Lower lobe of right lung (tissue), 2 donors: ENCODE results near the gene SAMD14. TPM values are rescaled to one million over a fixed set of nuclear protein-coding genes. Genes with fewer than 3 reads are reported as not detected.

Experiments used
- ATAC-seq, 2 donors: fragments of 200-7000 bp; cut with Tn5 transposase; one replicate each; pipeline ENCODE4 v1.9.1; 2020 to 2022; ENCODE audit warnings: mild to moderate bottlenecking in 2 of 2, moderate library complexity in 2 of 2
- DNase-seq: peaks from one replicate; pipeline ENCODE4 v3.0.0-alpha.2; 2020
- H3K27ac ChIP-seq: fragments of 200-600 bp; one replicate; pipeline ENCODE4 v1.8.0; 2022
- H3K27me3 ChIP-seq: fragments of 200-600 bp; one replicate; pipeline ENCODE4 v1.8.0; 2022; ENCODE audit warnings: low read depth
- H3K36me3 ChIP-seq: fragments of 200-600 bp; one replicate; pipeline ENCODE4 v1.8.0; 2022; ENCODE audit warnings: mild to moderate bottlenecking
- H3K4me1 ChIP-seq: fragments of 200-600 bp; one replicate; pipeline ENCODE4 v1.8.0; 2022
- H3K4me3 ChIP-seq: fragments of 200-600 bp; one replicate; pipeline ENCODE4 v1.8.0; 2022; ENCODE audit warnings: mild to moderate bottlenecking
- H3K9me3 ChIP-seq: fragments of 200-600 bp; one replicate; pipeline ENCODE4 v1.8.0; 2022
- intact Hi-C: fragments of 100-400 bp; cut with DNase I; formaldehyde crosslinking; loops from one replicate; pipeline ENCODE4 v1.11.0; 2022
- total RNA-seq: library from RNA; stranded (reverse); fragmentation: NEBNext Ultra II Directional; extraction: Animal tissue kit (Norgen Biotek cat#: 25700); gene quantifications from one replicate; pipeline ENCODE4 v1.2.1, GENCODE V29; 2021
- TF ChIP-seq, protein P1 (sequence below): fragments of 200-600 bp; IDR thresholded peaks from one replicate; pipeline ENCODE4 v1.8.0; 2022; ENCODE audit warnings: antibody characterized with exemption, mild to moderate bottlenecking
- donor health status: DM: no; HTN: yes; CAD: no; lungs with severe emphysema.

The SAMD14 gene
- total RNA-seq, 1 donor from 2014 or later = 9.2 TPM

DNA sequence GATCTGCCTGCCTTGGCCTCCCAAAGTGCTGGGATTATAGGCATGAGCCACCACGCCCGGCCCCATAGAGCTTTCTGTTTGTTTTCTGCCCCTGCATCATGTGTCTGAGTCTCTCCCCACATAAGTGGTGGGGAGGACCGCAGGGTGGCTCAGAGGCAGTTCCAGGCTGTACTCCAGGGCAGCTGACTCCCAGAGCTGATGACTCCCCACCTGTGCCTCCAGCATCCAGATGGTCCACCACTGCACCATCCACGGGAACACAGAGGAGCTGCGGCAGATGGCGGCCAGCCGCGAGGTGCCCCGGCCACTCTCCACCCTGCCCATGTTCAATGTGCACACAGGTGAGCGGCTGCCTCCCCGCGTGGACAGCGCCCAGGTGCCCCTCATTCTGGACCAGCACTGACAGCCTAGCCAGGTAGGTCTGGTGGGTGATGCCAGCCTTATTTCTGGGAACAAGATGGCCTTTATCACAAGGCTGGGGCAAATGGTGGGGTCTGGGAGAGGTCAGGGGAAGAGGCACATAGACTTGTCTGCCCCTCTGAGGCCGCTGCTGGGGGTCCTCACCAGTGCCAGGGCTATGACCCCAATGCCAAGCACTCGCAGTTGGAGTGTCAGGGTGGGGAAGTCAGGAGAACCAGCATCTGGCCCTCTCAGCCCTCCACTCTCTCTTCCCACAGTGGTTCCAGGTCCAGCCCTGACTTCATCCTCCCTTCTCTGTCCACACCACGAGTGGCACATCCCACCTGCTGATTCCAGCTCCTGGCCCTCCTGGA, 45.3 kb upstream of the SAMD14 start:
- Histone ChIP-seq H3K27ac (no peak overlapping the region), H3K27me3 (no peaks in the 10 kb centered on the region), H3K36me3 (no peaks in the 10 kb centered on the region), H3K9me3 (no peaks in the 10 kb centered on the region), H3K4me3 (no peak overlapping the region), H3K4me1 (peaks cover 25% of the 10 kb centered on the region)
- no peak for ATAC-seq
- no peak for DNase-seq
- intact Hi-C loops = no loop called here
- TF ChIP-seq, protein P1, sequence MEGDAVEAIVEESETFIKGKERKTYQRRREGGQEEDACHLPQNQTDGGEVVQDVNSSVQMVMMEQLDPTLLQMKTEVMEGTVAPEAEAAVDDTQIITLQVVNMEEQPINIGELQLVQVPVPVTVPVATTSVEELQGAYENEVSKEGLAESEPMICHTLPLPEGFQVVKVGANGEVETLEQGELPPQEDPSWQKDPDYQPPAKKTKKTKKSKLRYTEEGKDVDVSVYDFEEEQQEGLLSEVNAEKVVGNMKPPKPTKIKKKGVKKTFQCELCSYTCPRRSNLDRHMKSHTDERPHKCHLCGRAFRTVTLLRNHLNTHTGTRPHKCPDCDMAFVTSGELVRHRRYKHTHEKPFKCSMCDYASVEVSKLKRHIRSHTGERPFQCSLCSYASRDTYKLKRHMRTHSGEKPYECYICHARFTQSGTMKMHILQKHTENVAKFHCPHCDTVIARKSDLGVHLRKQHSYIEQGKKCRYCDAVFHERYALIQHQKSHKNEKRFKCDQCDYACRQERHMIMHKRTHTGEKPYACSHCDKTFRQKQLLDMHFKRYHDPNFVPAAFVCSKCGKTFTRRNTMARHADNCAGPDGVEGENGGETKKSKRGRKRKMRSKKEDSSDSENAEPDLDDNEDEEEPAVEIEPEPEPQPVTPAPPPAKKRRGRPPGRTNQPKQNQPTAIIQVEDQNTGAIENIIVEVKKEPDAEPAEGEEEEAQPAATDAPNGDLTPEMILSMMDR = no peak

DNA sequence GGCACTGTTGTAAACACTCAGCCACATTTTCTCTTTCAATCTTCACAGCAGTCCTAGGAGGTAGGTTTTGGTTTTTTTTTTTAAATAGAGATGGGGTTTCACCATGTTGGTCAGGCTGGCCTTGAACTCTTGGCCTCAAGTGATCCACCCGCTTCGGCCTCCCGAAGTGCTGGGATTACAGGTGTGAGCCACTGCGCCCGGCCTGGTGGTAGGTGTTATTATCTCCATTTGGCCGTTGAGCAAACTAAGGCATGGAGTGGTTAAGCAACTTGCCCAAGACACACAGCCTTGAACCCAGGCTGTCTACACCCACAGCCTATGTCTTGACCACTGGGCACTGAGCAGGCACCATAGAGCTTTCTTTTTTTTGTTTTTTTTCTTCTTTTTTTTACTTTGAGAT, 44.5 kb upstream of the SAMD14 start:
- H3K27me3 ChIP-seq = no peaks in the 10 kb centered on the region
- TF ChIP-seq, protein P1 = no peak
- no peak overlapping the region for H3K27ac ChIP-seq
- H3K36me3 ChIP-seq = no peaks in the 10 kb centered on the region
- H3K9me3 ChIP-seq = no peaks in the 10 kb centered on the region
- no peak for DNase-seq
- intact Hi-C loops = no loop called here
- H3K4me3 ChIP-seq = no peak overlapping the region
- peaks cover 25% of the 10 kb centered on the region for H3K4me1 ChIP-seq
- ATAC-seq = no peak

DNA sequence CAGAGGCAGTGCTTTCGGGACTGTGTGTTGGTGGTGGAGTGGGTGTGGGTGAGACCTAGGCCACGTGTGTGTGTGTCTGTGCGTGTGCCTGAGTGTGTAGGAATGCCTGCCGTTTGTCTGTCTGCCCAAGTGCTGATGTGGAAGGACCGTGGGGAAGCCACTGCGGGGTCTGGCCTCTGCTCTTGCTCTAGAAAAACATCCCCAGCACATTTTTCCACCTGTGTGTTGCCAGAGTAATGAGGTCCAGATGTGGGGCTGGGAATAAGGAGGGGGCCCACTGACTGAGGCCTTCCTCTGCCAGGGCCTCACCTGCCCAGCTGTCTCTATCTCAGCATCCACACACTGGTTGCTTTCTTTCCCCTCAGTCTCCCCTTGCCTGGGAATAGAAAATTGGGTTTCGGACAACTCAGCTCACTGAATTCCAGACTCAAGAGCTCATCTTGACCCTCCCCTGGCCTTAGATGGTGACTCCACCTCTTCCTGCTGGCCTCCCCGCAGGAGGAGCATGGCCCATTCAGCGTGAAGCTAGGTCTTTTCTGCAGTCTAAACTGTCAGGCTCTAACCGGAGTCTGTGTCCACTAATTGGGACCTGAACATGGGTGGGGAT, 43.5 kb upstream of the SAMD14 start:
- TF ChIP-seq, protein P1 = no peak
- H3K9me3 ChIP-seq = no peaks in the 10 kb centered on the region
- ATAC-seq (no peak), DNase-seq (no peak)
- H3K27ac ChIP-seq = peak overlapping the region; percentile 54
- no peaks in the 10 kb centered on the region for H3K36me3 ChIP-seq
- intact Hi-C loops = no loop called here
- no peak overlapping the region for H3K4me3 ChIP-seq
- no peaks in the 10 kb centered on the region for H3K27me3 ChIP-seq
- peaks cover 26% of the 10 kb centered on the region for H3K4me1 ChIP-seq

DNA sequence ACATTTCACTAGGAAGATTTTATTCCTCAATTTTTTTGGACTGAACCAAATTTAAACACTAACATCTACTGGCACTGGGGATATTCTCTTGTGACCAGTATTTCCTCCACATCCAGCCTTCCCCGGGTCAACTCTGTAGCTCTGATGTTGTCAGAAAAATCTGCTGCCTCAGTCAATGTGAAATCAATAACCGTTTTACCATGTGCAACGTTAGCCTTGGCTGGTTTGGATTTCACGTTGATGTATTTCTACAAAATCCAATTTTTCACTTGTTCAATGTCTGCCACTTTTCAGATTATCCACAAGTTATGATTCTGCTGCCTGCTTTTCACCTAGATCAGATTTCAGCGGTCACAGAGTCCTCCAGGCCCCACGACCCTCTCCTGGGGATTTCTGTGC, 43.0 kb upstream of the SAMD14 start:
- ATAC-seq (no peak), DNase-seq (no peak)
- H3K4me3 ChIP-seq = no peak overlapping the region
- intact Hi-C loops = no loop called here
- H3K27ac ChIP-seq = peak overlapping the region; percentile 54
- H3K9me3 ChIP-seq = no peaks in the 10 kb centered on the region
- H3K36me3 ChIP-seq = no peaks in the 10 kb centered on the region
- TF ChIP-seq, protein P1 = no peak
- no peaks in the 10 kb centered on the region for H3K27me3 ChIP-seq
- peaks cover 21% of the 10 kb centered on the region for H3K4me1 ChIP-seq

DNA sequence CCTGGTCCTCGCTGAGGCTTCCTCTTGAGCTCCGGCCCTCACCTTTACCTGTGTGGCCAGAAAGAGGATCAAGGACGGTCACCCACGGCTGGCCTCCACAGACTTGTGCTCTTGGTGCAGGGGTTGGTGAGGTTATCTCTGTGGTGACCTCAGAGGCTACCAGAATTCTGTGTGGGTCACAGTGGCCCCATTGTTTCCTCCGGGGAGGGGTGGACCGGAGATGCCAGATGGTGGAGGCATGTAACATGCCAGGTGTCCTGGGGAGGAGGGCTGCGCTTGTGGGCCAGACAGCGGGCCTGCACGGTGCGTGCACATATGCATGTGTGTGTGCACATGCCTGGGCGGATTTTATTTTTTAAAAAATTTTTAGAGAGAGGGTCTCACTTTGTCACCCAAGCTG, 42.2 kb upstream of the SAMD14 start:
- H3K36me3 ChIP-seq = no peaks in the 10 kb centered on the region
- DNase-seq (no peak), ATAC-seq (no peak)
- TF ChIP-seq, protein P1 = no peak
- no peak overlapping the region for H3K4me3 ChIP-seq
- no peaks in the 10 kb centered on the region for H3K27me3 ChIP-seq
- H3K9me3 ChIP-seq = no peaks in the 10 kb centered on the region
- no peak overlapping the region for H3K27ac ChIP-seq
- peaks cover 13% of the 10 kb centered on the region for H3K4me1 ChIP-seq
- intact Hi-C loops = no loop called here
